Chondrocyte (in vitro differentiated cells): ENCODE results near the gene PHGDH. TPM values are rescaled to one million over a fixed set of nuclear protein-coding genes. Genes with fewer than 3 reads are reported as not detected.

Experiments used
- DNase-seq: peaks from one replicate; pipeline ENCODE4 v3.0.0; 2021; ENCODE audit warnings: mixed read lengths, low spot score
- H3K27ac Mint-ChIP-seq: one replicate; pipeline ENCODE4 v1.8.0; 2021; ENCODE audit warnings: mild to moderate bottlenecking, moderate library complexity, mixed read lengths; ENCODE audit not compliant: unreplicated experiment
- H3K27me3 Mint-ChIP-seq: 2 replicates; pipeline ENCODE4 v1.8.0; 2021; ENCODE audit warnings: low read depth, mixed read lengths
- H3K36me3 Mint-ChIP-seq: 2 replicates; pipeline ENCODE4 v1.8.0; 2021; ENCODE audit warnings: low read depth, mixed read lengths
- H3K4me1 Mint-ChIP-seq: 2 replicates; pipeline ENCODE4 v1.8.0; 2021; ENCODE audit warnings: low read depth, mild to moderate bottlenecking, mixed read lengths
- H3K4me3 Mint-ChIP-seq: one replicate; pipeline ENCODE4 v1.8.0; 2021; ENCODE audit warnings: mild to moderate bottlenecking, moderate library complexity, mixed read lengths; ENCODE audit not compliant: unreplicated experiment
- H3K9me3 Mint-ChIP-seq: 2 replicates; pipeline ENCODE4 v1.8.0; 2021; ENCODE audit warnings: low read depth, mixed read lengths
- CTCF ChIP-seq: fragments of 200-600 bp; sonication (generic); IDR thresholded peaks from 2 replicates; pipeline ENCODE4 v1.5.0; 2021; ENCODE audit warnings: antibody characterized with exemption, mild to moderate bottlenecking, moderate library complexity
- total RNA-seq: library from RNA; stranded (reverse); gene quantifications from 3 replicates; pipeline ENCODE4 v1.2.1, GENCODE V29; 2021

Gene PHGDH
- total RNA-seq, 1 donor from 2014 or later = 300 TPM

DNA sequence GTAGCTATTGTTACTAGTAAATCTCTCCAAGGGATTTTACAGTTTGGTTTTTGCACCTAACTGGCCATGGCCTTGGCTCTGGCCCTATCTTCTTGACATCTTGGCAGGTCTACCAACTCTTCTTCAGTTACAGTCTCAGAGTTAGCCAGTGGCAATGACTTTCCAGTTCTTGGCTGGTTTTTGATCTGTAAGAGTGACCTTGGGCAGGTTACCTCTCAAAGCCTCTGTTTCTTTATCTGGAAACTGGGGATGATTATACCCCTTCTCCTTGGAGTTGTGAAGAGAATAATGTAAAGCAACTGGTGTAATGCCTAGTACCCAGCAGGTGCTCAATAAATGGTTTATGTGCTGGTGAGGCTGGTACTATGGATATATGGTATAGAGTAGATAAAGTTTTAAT, 6.7 kb downstream of the PHGDH start:
- DNase-seq = no peak
- H3K9me3 Mint-ChIP-seq = no peaks in the 10 kb centered on the region
- no peak overlapping the region for H3K4me3 Mint-ChIP-seq
- no peak for TF ChIP-seq CTCF
- H3K27ac Mint-ChIP-seq = no peak overlapping the region
- H3K36me3 Mint-ChIP-seq = peaks cover 24% of the 10 kb centered on the region
- H3K27me3 Mint-ChIP-seq = no peaks in the 10 kb centered on the region
- H3K4me1 Mint-ChIP-seq = peaks cover 49% of the 10 kb centered on the region

DNA sequence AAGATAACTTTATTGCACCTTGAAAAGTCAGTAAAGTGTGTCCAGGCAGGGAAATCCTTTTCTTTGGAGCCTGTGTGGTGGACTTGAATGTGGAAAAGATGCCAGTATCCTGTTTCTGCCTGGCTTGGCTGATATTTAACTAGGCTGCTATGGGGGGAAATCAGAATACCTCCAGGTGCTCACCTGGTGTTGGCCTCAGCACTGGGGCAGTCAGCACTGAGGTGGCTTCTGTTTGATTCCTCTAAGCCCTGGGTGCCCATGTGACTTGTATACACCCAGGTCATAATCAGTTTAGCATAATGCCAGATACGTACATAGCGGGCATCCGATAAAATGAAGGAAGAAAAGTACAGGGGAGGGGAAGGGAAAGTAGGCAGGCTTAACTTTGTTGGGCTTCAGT, 7.2 kb downstream of the PHGDH start:
- Mint-ChIP-seq H3K4me1 (peaks cover 43% of the 10 kb centered on the region), H3K36me3 (peaks cover 29% of the 10 kb centered on the region), H3K27ac (no peak overlapping the region), H3K4me3 (no peak overlapping the region), H3K27me3 (no peaks in the 10 kb centered on the region), H3K9me3 (no peaks in the 10 kb centered on the region)
- no peak for DNase-seq
- no peak for TF ChIP-seq CTCF

- Mint-ChIP-seq H3K4me1 (peaks cover 25% of the 10 kb centered on the region), H3K9me3 (no peaks in the 10 kb centered on the region), H3K27me3 (no peaks in the 10 kb centered on the region), H3K4me3 (no peak overlapping the region), H3K36me3 (peaks cover 41% of the 10 kb centered on the region), H3K27ac (no peak overlapping the region)
- no peak for TF ChIP-seq CTCF
- DNase-seq = no peak
Observed at GRCh38 chr1:119720866-119721440, 9.2 kb downstream of the PHGDH start.

- Mint-ChIP-seq H3K4me3 (no peak overlapping the region), H3K36me3 (peaks cover 47% of the 10 kb centered on the region)
Observed at GRCh38 chr1:119721896-119722295, 10.2 kb downstream of the PHGDH start.

GRCh38 chr1:119724611-119725218, 13.0 kb downstream of the PHGDH start:
- Mint-ChIP-seq H3K9me3 (no peaks in the 10 kb centered on the region), H3K4me3 (no peak overlapping the region), H3K4me1 (no peaks in the 10 kb centered on the region), H3K36me3 (peaks cover 68% of the 10 kb centered on the region), H3K27me3 (no peaks in the 10 kb centered on the region), H3K27ac (no peak overlapping the region)
- DNase-seq = no peak
- no peak for TF ChIP-seq CTCF

More at GRCh38 chr1:119721896-119722295, 10.2 kb downstream of the PHGDH start:
- H3K27ac Mint-ChIP-seq = no peak overlapping the region
- H3K9me3 Mint-ChIP-seq = no peaks in the 10 kb centered on the region
- DNase-seq = no peak
- peaks cover 17% of the 10 kb centered on the region for H3K4me1 Mint-ChIP-seq
- no peak for TF ChIP-seq CTCF
- no peaks in the 10 kb centered on the region for H3K27me3 Mint-ChIP-seq
